ENCODE data around the gene CPNE7.

Gene CPNE7

DNA sequence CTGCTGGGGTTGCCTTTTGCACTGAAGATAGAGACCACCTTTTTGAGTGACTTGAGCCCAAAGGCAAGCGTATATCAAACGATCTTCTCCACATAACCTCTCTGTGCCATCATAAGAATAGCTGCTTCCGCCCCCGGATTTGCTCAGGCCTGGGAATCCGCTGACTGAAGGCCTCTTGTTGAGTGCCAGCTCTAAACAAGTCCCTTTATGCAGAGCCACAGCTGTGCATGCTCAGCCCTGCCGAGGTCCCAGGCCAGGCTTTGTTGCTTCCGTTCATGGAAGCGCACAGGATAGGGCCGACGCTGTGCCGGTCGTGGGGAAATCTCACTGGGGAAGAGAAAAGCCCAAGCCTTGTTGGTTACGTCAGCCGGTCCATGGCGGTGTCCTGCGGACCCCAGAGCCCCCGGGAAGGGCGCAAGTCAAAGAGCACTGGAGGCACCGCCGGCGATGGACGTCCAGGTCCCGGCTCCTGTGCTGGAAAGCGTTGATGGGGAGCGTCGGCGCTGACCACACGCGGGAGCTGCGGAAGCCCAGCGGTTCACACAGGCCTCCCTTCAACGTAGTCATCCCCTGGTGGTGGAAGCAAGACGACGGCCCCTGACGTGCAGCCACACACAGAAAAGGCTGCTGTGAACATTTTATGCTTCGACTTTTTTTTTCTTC lies 38.5 kb upstream of the CPNE7 start:
- TF ChIP-seq ZFX (IDR thresholded peaks at IDR 0.05; ENCODE audit: borderline replicate concordance): no peak
- TF ChIP-seq, protein P1, sequence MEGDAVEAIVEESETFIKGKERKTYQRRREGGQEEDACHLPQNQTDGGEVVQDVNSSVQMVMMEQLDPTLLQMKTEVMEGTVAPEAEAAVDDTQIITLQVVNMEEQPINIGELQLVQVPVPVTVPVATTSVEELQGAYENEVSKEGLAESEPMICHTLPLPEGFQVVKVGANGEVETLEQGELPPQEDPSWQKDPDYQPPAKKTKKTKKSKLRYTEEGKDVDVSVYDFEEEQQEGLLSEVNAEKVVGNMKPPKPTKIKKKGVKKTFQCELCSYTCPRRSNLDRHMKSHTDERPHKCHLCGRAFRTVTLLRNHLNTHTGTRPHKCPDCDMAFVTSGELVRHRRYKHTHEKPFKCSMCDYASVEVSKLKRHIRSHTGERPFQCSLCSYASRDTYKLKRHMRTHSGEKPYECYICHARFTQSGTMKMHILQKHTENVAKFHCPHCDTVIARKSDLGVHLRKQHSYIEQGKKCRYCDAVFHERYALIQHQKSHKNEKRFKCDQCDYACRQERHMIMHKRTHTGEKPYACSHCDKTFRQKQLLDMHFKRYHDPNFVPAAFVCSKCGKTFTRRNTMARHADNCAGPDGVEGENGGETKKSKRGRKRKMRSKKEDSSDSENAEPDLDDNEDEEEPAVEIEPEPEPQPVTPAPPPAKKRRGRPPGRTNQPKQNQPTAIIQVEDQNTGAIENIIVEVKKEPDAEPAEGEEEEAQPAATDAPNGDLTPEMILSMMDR (IDR thresholded peaks at IDR 0.05): no peak
- no peak overlapping the region for H3K27ac ChIP-seq

DNA sequence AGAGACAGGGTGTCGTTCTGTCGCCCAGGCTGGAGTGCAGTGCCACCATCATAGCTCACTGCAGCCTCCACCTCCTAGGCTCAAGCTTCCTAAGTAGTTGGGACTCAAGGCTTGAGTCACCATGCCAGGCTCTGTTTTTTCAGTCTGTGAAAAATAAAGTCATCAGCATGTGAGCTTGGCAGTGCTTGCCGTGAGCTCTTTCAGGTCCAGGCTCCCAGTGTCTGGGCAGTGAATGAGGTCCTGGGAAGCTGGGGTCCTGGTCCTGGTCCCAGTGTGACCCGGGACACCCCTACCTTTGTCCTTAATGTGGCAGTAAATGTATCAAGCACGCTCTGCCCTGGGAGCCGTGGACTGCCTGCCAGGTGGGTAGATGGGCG lies 38.0 kb upstream of the CPNE7 start:
- TF ChIP-seq, protein P1 (IDR thresholded peaks at IDR 0.05): no peak
- no peak for TF ChIP-seq ZFX (IDR thresholded peaks at IDR 0.05; ENCODE audit: borderline replicate concordance)
- no peak overlapping the region for H3K27ac ChIP-seq

DNA sequence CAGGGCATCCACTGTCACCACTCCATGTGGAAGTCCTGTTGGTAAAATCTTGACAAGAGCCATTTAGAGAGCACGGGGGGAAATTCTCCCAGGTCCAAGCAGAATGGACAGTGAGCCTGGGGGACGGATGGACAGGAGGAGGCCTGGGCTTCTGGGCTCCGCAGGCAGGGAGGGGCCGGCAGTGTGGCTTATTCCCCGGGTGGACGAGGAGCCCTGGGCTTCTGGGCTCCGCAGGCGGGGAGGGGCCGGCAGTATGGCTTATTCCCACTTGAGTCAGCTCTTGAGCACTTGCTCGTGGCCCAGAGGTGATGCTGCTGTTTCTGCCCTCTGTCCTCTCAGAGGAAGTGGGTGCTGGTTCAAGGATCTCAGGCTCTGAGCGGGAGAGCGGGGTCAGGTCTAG lies 37.3 kb upstream of the CPNE7 start:
- TF ChIP-seq, protein P1 (IDR thresholded peaks at IDR 0.05): no peak
- no peak for TF ChIP-seq ZFX (IDR thresholded peaks at IDR 0.05; ENCODE audit: borderline replicate concordance)
- H3K27ac ChIP-seq: no peak overlapping the region

DNA sequence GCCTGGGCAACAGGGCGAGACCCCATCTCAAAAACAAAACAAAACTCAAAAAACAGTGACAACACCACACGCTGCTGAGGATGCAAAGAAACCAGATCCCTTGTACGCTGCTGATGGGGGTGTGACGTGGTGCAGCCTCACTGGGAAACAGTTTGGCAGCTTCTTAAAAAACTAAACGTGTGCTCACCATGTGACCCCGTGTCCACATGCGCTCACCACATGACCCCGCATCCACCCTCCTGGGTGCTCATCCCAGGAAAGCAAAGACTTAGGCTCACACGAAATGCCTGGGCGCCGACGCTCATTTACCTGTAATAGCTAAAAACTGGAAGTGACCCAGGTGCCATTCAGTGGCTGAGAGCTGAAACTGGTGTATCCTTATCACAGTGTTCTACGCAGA lies 35.0 kb upstream of the CPNE7 start:
- no peak overlapping the region for H3K27ac ChIP-seq
- no peak for TF ChIP-seq ZFX (IDR thresholded peaks at IDR 0.05; ENCODE audit: borderline replicate concordance)
- TF ChIP-seq, protein P1 (IDR thresholded peaks at IDR 0.05): no peak

DNA sequence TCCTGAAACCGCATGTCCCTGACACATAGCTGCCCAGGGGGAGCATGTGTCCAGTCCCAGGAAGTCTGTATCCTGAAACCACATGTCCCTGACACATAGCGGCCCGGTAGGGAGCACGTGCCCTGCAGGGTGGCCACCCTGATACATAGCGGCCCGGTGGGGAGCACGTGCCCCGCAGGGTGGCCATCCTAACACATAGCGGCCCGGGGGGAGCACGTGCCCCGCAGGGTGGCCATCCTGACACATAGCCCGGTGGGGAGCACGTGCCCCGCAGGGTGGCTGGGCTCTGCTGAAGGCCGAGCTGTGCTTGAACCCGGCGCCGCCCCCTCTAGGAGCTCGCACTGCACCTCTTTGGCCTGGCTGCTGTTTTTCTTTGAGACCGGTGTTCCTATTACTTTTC lies 33.8 kb upstream of the CPNE7 start:
- H3K27ac ChIP-seq: no peak overlapping the region
- TF ChIP-seq, protein P1 (IDR thresholded peaks at IDR 0.05): no peak
- TF ChIP-seq ZFX (IDR thresholded peaks at IDR 0.05; ENCODE audit: borderline replicate concordance): no peak

DNA sequence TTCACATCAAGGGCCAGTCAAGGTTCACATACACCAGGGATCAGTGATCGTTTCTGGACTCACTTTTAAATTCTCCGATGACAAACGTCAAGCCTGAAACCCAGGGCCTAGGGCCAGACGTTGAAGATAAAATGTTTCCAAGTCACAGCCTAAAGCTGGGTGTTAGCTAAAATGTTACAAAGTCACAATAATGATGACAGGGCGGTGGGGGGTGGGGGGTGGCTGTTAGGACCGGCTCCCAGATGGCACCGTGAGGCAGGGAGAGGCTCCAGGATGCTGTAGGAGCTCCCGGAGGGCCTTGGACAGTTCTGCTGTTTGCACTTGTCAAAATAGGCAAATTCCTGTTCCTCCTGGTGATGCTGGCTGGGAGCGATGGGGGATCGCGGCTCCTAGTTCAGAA lies 31.4 kb upstream of the CPNE7 start:
- no peak overlapping the region for H3K27ac ChIP-seq
- TF ChIP-seq ZFX (IDR thresholded peaks at IDR 0.05; ENCODE audit: borderline replicate concordance): no peak
- TF ChIP-seq, protein P1 (IDR thresholded peaks at IDR 0.05): no peak

DNA sequence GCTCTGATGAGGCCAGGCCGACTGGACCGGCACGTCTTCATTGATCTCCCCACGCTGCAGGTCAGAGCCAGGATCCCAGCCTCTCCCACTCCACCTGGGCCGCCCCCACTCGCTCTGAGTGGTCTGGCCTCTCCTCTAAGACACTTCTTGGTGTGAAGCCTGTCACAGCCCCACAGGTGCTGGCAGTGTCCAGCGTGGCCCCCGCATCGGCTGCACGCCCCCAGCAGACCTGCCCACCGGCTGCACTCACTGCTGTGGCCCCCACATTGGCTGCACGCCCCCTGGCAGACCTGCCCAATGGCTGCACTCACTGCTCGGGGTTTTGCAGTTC lies 30.9 kb upstream of the CPNE7 start:
- no peak overlapping the region for H3K27ac ChIP-seq
- TF ChIP-seq, protein P1 (IDR thresholded peaks at IDR 0.05): no peak
- TF ChIP-seq ZFX (IDR thresholded peaks at IDR 0.05; ENCODE audit: borderline replicate concordance): no peak

All from 22Rv1 (cell line).